Activated T-cell treated with anti-CD3 and anti-CD28 coated beads, Interleukin-2, amount 50 U/mL, for 24 hours (primary cell): ENCODE data around the gene PRR7.

Experiments used
- DNase-seq: peaks from one replicate; pipeline ENCODE4 v3.0.0-alpha.2; 2020
- H3K27ac Mint-ChIP-seq: 2 replicates; pipeline ENCODE4 v1.8.0; 2020; ENCODE audit warnings: mild to moderate bottlenecking, mixed read lengths
- H3K27me3 Mint-ChIP-seq: 2 replicates; pipeline ENCODE4 v1.8.0; 2020; ENCODE audit warnings: mixed read lengths
- H3K36me3 Mint-ChIP-seq: 2 replicates; pipeline ENCODE4 v1.8.0; 2020; ENCODE audit warnings: low read depth, mixed read lengths
- H3K4me1 Mint-ChIP-seq: 2 replicates; pipeline ENCODE4 v1.8.0; 2020; ENCODE audit warnings: low read depth, mixed read lengths
- H3K4me3 Mint-ChIP-seq: 2 replicates; pipeline ENCODE4 v1.8.0; 2020; ENCODE audit warnings: mild to moderate bottlenecking, moderate library complexity, mixed read lengths
- H3K9me3 Mint-ChIP-seq: 2 replicates; pipeline ENCODE4 v1.8.0; 2020; ENCODE audit warnings: mixed read lengths

Gene PRR7

GRCh38 chr5:177505075-177505474, 58.5 kb downstream of the PRR7 start:
- no peak overlapping the region for H3K4me3 Mint-ChIP-seq
- H3K27ac Mint-ChIP-seq = no peak overlapping the region
- peaks cover 7% of the 10 kb centered on the region for H3K4me1 Mint-ChIP-seq
- no peak for DNase-seq
- no peaks in the 10 kb centered on the region for H3K9me3 Mint-ChIP-seq
- no peaks in the 10 kb centered on the region for H3K27me3 Mint-ChIP-seq
- H3K36me3 Mint-ChIP-seq = peaks cover 16% of the 10 kb centered on the region
